Liver (tissue), 9 donors: ENCODE measurements around the gene SESN1. TPM values are rescaled to one million over a fixed set of nuclear protein-coding genes. Genes with fewer than 3 reads are reported as not detected.

ENCODE experiments used
- DNase-seq: peaks from one replicate; pipeline ENCODE4 v3.0.0-alpha.2; 2017; ENCODE audit warnings: low spot score
- H3K27ac ChIP-seq, 2 donors: one replicate each; pipeline ENCODE4 v1.7.0; 2013; ENCODE audit warnings: inconsistent platforms in 2 of 2, low read length in 2 of 2, control low read depth in 1 of 2, low read depth in 1 of 2, mild to moderate bottlenecking in 1 of 2
- H3K27me3 ChIP-seq, 4 donors: one replicate each; pipeline versions ENCODE4 v1.6.1 to v1.7.0; 2013; ENCODE audit warnings: low read length in 3 of 4, inconsistent platforms in 1 of 4, mild to moderate bottlenecking in 1 of 4, moderate library complexity in 1 of 4; ENCODE audit not compliant: control insufficient read depth in 4 of 4, insufficient read depth in 4 of 4
- H3K36me3 ChIP-seq, 4 donors: one replicate each; pipeline versions ENCODE4 v1.6.1 to v1.7.0; 2013; ENCODE audit warnings: low read length in 3 of 4, mild to moderate bottlenecking in 3 of 4, low read depth in 1 of 4, moderate library complexity in 1 of 4; ENCODE audit not compliant: control insufficient read depth in 4 of 4, insufficient read depth in 3 of 4
- H3K4me1 ChIP-seq, 4 donors: one replicate each; pipeline versions ENCODE4 v1.6.1 to v1.7.0; 2013; ENCODE audit warnings: low read length in 3 of 4, mild to moderate bottlenecking in 3 of 4, moderate library complexity in 1 of 4; ENCODE audit not compliant: control insufficient read depth in 4 of 4, insufficient read depth in 4 of 4
- H3K4me3 ChIP-seq, 3 donors: one replicate each; pipeline versions ENCODE4 v1.6.1 to v1.7.0; 2013; ENCODE audit warnings: low read length in 3 of 3, control low read depth in 1 of 3, low read depth in 1 of 3, mild to moderate bottlenecking in 1 of 3
- H3K9ac ChIP-seq, 2 donors: one replicate each; pipeline ENCODE4 v1.7.0; 2013; ENCODE audit warnings: low read length in 2 of 2, mild to moderate bottlenecking in 2 of 2, moderate library complexity in 2 of 2, control low read depth in 1 of 2, low read depth in 1 of 2
- H3K9me3 ChIP-seq, 4 donors: one replicate each; pipeline versions ENCODE4 v1.6.1 to v1.7.0; 2013; ENCODE audit warnings: low read length in 3 of 4; ENCODE audit not compliant: control insufficient read depth in 4 of 4
- EGR1 ChIP-seq, 2 donors: IDR thresholded peaks; 2 replicates each; pipeline ENCODE4 v1.6.1; 2016 to 2018; ENCODE audit warnings: antibody characterized with exemption in 2 of 2, low read depth in 2 of 2
- FOXA1 ChIP-seq: IDR thresholded peaks from 2 replicates; pipeline ENCODE4 v1.6.1; 2016; ENCODE audit warnings: antibody characterized with exemption
- GABPA ChIP-seq, 2 donors: IDR thresholded peaks in 1 of 2; conservative IDR thresholded peaks in 1 of 2; 2 replicates each; pipeline ENCODE4 v1.6.1; 2016; ENCODE audit warnings: antibody characterized with exemption in 2 of 2, mild to moderate bottlenecking in 1 of 2, moderate library complexity in 1 of 2
- HNF4G ChIP-seq: IDR thresholded peaks from 2 replicates; pipeline ENCODE4 v1.6.1; 2016; ENCODE audit warnings: antibody characterized with exemption
- JUND ChIP-seq, 2 donors: IDR thresholded peaks; 2 replicates each; pipeline ENCODE4 v1.6.1; 2016; ENCODE audit warnings: antibody characterized with exemption in 2 of 2
- RAD21 ChIP-seq, 2 donors: IDR thresholded peaks; 2 replicates each; pipeline ENCODE4 v1.6.1; 2016; ENCODE audit warnings: antibody characterized with exemption in 2 of 2, mild to moderate bottlenecking in 2 of 2
- RXRA ChIP-seq, 2 donors: IDR thresholded peaks; 2 replicates each; pipeline ENCODE4 v1.6.1; 2017 to 2018; ENCODE audit warnings: antibody characterized with exemption in 2 of 2, mild to moderate bottlenecking in 1 of 2
- SP1 ChIP-seq: IDR thresholded peaks from 2 replicates; pipeline ENCODE4 v1.6.1; 2018; ENCODE audit warnings: antibody characterized with exemption, mild to moderate bottlenecking
- TAF1 ChIP-seq: conservative IDR thresholded peaks from 2 replicates; pipeline ENCODE4 v1.6.1; 2016; ENCODE audit warnings: antibody characterized with exemption, mild to moderate bottlenecking
- YY1 ChIP-seq: IDR thresholded peaks from 2 replicates; pipeline ENCODE4 v1.6.1; 2016; ENCODE audit warnings: antibody characterized with exemption, mild to moderate bottlenecking
- WGBS: extraction: QIAGEN DNeasy Blood & Tissue Kit; methylation state at CpG from one replicate; pipeline ENCODE4 v1.1.7; 2013; 5-methylcytosine and 5-hydroxymethylcytosine counted together
- polyA plus RNA-seq, 2 donors: library from polyadenylated mRNA; stranded (reverse) in 1 of 2; unstranded in 1 of 2; fragments of 200-250 nt in 1 of 2; fragments of >200 nt in 1 of 2; fragmentation: Nextera tagmentation in 1 of 2; extraction: Ambion mirVana in 1 of 2; gene quantifications; one replicate each; pipeline versions ENCODE4 v1.2.1 to v1.2.3, GENCODE V29; 2013 to 2015
- total RNA-seq, 2 donors: library from RNA; depleted of rRNA; stranded (reverse); fragments of >200 nt; gene quantifications; one replicate each; pipeline ENCODE4 v1.2.3, GENCODE V29; 2014
- TF ChIP-seq, protein P1 (sequence below): fragments of 150-350 bp; IDR thresholded peaks from 2 replicates; pipeline ENCODE4 v1.5.1; 2017; ENCODE audit warnings: improper control_type of control experiment, low read depth, low read length; ENCODE audit not compliant: missing input control
- TF ChIP-seq, protein P2 (sequence below): IDR thresholded peaks from 2 replicates; pipeline ENCODE4 v1.6.1; 2016; ENCODE audit warnings: antibody characterized with exemption, mild to moderate bottlenecking
- TF ChIP-seq, protein P3 (sequence below): IDR thresholded peaks from 2 replicates; pipeline ENCODE4 v1.6.1; 2016; ENCODE audit warnings: antibody characterized with exemption
- TF ChIP-seq, protein P4 (sequence below): IDR thresholded peaks from 2 replicates; pipeline ENCODE4 v1.6.1; 2016; ENCODE audit warnings: antibody characterized with exemption
- donor health status: healthy.
- donor health status: healthy.
- donor health status: healthy.
- donor health status: healthy.
- donor health status: healthy.

Gene SESN1
- total and polyA plus RNA-seq, 4 donors: 6.2 to 17.0 (median 11.0) TPM

DNA sequence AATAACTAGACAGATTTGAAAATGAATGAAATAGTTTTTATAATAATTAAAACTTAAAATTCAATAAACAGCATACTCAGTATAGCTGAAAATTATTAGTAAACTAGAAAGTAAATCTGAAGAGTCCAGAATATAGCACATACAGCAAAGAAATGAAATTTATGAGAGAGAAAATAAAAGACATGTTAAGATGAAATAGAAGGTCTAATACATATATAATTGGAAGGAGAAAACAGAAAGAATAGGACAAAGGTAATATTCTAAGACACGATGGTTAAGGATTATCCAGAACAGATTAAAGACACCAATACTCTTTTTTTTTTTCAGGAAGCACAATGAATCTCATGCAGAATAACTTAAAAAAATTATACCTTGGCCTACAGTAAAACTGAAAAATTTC is 69.0 kb downstream of the SESN1 start:
- H3K9me3 ChIP-seq: no peaks in the 10 kb centered on the region
- WGBS: 99% methylated on average over 1 of the region's 1 CpG
- no peaks in the 10 kb centered on the region for H3K27me3 ChIP-seq
- no peak overlapping the region for H3K27ac ChIP-seq
- H3K36me3 ChIP-seq: no peaks in the 10 kb centered on the region
- no peak overlapping the region for H3K9ac ChIP-seq
- TF ChIP-seq, protein P1, sequence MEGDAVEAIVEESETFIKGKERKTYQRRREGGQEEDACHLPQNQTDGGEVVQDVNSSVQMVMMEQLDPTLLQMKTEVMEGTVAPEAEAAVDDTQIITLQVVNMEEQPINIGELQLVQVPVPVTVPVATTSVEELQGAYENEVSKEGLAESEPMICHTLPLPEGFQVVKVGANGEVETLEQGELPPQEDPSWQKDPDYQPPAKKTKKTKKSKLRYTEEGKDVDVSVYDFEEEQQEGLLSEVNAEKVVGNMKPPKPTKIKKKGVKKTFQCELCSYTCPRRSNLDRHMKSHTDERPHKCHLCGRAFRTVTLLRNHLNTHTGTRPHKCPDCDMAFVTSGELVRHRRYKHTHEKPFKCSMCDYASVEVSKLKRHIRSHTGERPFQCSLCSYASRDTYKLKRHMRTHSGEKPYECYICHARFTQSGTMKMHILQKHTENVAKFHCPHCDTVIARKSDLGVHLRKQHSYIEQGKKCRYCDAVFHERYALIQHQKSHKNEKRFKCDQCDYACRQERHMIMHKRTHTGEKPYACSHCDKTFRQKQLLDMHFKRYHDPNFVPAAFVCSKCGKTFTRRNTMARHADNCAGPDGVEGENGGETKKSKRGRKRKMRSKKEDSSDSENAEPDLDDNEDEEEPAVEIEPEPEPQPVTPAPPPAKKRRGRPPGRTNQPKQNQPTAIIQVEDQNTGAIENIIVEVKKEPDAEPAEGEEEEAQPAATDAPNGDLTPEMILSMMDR: no peak
- TF ChIP-seq, protein P2, sequence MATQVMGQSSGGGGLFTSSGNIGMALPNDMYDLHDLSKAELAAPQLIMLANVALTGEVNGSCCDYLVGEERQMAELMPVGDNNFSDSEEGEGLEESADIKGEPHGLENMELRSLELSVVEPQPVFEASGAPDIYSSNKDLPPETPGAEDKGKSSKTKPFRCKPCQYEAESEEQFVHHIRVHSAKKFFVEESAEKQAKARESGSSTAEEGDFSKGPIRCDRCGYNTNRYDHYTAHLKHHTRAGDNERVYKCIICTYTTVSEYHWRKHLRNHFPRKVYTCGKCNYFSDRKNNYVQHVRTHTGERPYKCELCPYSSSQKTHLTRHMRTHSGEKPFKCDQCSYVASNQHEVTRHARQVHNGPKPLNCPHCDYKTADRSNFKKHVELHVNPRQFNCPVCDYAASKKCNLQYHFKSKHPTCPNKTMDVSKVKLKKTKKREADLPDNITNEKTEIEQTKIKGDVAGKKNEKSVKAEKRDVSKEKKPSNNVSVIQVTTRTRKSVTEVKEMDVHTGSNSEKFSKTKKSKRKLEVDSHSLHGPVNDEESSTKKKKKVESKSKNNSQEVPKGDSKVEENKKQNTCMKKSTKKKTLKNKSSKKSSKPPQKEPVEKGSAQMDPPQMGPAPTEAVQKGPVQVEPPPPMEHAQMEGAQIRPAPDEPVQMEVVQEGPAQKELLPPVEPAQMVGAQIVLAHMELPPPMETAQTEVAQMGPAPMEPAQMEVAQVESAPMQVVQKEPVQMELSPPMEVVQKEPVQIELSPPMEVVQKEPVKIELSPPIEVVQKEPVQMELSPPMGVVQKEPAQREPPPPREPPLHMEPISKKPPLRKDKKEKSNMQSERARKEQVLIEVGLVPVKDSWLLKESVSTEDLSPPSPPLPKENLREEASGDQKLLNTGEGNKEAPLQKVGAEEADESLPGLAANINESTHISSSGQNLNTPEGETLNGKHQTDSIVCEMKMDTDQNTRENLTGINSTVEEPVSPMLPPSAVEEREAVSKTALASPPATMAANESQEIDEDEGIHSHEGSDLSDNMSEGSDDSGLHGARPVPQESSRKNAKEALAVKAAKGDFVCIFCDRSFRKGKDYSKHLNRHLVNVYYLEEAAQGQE: no peak
- no peak for TF ChIP-seq JUND (IDR thresholded peaks at IDR 0.05)
- TF ChIP-seq TAF1: no peak
- no peak for TF ChIP-seq GABPA (IDR thresholded peaks at IDR 0.05 in 1 of 2, conservative IDR thresholded peaks at IDR 0.05 in 1 of 2)
- TF ChIP-seq EGR1 (IDR thresholded peaks at IDR 0.05; ENCODE audit: low read depth in 2 of 2): no peak
- no peak for TF ChIP-seq RAD21 (IDR thresholded peaks at IDR 0.05)
- TF ChIP-seq RXRA (IDR thresholded peaks at IDR 0.05): no peak
- no peak for TF ChIP-seq SP1
- no peak for TF ChIP-seq HNF4G
- no peak for TF ChIP-seq FOXA1
- H3K4me1 ChIP-seq: no peaks in the 10 kb centered on the region
- no peak overlapping the region for H3K4me3 ChIP-seq
- no peak for DNase-seq

DNA sequence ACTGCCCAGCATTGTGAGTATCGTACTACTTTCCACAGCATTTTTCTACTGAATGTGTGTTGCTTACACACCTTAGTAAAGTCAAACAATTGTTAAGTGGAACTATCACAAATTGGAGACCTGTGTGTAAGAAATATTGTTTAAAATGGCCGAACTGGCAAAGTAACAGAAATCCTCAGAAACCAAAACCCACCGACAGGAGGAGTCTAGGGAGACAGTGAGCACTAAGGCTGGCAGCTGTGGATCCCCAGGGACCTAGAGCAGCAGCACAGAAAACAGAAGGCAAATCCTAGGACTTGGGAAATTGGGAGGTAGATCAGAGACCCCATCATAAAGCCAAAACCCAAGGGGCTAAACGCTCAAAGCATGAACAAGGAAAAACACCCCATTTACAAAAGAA is 69.9 kb downstream of the SESN1 start:
- no peaks in the 10 kb centered on the region for H3K36me3 ChIP-seq
- H3K4me1 ChIP-seq: no peaks in the 10 kb centered on the region
- no peak overlapping the region for H3K9ac ChIP-seq
- no peaks in the 10 kb centered on the region for H3K27me3 ChIP-seq
- H3K9me3 ChIP-seq: no peaks in the 10 kb centered on the region
- no peak for DNase-seq
- TF ChIP-seq YY1 (no peak), RXRA (IDR thresholded peaks at IDR 0.05) (no peak), GABPA (IDR thresholded peaks at IDR 0.05 in 1 of 2, conservative IDR thresholded peaks at IDR 0.05 in 1 of 2) (no peak)
- TF ChIP-seq, protein P3, sequence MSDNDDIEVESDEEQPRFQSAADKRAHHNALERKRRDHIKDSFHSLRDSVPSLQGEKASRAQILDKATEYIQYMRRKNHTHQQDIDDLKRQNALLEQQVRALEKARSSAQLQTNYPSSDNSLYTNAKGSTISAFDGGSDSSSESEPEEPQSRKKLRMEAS: no peak
- TF ChIP-seq, protein P4, sequence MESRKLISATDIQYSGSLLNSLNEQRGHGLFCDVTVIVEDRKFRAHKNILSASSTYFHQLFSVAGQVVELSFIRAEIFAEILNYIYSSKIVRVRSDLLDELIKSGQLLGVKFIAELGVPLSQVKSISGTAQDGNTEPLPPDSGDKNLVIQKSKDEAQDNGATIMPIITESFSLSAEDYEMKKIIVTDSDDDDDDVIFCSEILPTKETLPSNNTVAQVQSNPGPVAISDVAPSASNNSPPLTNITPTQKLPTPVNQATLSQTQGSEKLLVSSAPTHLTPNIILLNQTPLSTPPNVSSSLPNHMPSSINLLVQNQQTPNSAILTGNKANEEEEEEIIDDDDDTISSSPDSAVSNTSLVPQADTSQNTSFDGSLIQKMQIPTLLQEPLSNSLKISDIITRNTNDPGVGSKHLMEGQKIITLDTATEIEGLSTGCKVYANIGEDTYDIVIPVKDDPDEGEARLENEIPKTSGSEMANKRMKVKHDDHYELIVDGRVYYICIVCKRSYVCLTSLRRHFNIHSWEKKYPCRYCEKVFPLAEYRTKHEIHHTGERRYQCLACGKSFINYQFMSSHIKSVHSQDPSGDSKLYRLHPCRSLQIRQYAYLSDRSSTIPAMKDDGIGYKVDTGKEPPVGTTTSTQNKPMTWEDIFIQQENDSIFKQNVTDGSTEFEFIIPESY: no peak
- no peak overlapping the region for H3K4me3 ChIP-seq
- WGBS: 96% methylated on average over 4 of the region's 4 CpGs
- H3K27ac ChIP-seq: no peak overlapping the region
